CD1c-positive myeloid dendritic cell (primary cell): ENCODE measurements around the gene BRD3OS.
"Not testable (repeated sequence)": the region's sequence is repeated elsewhere in the genome, so short reads cannot be mapped to it uniquely, and the experiment has no call there.

Experiments used
- DNase-seq: peaks from one replicate; pipeline ENCODE4 v3.0.0-alpha.2; 2016; ENCODE audit errors: extremely low spot score

Gene BRD3OS

DNA sequence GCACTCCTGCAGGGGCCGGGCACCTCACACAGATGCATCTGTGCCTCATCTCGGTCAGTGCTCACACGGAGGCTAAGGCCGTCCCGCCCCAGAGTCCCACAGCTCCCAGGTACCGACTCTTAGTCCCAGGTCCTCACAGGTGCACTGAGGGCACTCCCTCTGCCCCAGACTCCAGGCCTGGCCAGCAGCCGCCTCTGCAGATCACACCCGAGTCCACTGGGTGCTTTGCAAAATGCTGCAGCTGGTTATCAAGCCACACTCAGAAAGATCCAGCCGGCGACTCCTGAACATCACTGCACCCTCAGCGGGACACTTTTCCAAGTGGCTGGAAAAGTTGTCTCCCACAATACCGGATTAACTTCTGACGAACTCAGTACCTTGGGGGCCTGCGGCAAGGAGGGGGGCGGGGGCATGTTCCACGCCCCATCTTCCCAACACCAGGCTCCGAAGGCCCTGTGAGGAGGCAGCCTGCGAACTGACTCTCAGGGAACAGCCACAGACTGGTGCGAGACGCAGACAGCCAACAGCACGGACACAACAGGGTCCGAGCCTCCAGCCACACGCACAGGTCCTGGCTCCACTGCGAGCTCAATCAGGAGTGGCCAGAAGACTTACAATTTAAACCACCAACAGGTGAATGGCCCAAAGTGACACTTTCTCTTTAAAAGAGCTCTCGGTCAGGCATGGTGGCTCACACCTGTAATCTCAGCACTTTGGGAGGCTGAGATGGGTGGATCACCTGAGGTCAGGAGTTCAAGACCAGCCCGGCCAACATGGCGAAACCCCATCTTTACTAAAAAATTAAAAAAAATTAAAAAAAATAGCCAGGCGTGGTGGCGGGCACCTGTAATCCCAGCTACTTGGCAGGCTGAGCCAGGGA is 38.5 kb downstream of the BRD3OS start:
- DNase-seq: no peak

- DNase-seq: no peak
Measured at GRCh38 chr9:134064711-134065110, 39.4 kb downstream of the BRD3OS start.

GRCh38 chr9:134065612-134066419 is 40.5 kb downstream of the BRD3OS start:
- DNase-seq: peak; percentile 72

DNA sequence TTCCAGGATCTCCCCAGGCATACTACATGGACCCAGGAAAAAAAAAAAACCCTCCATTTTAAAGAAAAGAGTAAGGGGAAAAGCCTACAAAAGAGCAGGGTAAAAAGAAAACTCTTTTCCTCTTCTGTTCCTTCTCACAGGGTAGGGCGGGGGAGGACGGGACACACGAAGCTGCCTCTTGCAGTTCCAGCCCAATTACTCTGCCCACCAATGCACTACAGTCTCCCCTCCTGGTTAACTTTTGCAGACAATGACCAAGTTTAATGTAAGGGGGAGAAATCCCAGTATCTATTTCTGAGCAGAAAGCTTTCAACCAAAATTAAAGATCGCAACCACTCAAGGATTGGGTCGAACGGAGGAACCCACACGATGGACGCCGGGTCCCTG is 41.2 kb downstream of the BRD3OS start:
- peak; percentile 19 for DNase-seq

DNA sequence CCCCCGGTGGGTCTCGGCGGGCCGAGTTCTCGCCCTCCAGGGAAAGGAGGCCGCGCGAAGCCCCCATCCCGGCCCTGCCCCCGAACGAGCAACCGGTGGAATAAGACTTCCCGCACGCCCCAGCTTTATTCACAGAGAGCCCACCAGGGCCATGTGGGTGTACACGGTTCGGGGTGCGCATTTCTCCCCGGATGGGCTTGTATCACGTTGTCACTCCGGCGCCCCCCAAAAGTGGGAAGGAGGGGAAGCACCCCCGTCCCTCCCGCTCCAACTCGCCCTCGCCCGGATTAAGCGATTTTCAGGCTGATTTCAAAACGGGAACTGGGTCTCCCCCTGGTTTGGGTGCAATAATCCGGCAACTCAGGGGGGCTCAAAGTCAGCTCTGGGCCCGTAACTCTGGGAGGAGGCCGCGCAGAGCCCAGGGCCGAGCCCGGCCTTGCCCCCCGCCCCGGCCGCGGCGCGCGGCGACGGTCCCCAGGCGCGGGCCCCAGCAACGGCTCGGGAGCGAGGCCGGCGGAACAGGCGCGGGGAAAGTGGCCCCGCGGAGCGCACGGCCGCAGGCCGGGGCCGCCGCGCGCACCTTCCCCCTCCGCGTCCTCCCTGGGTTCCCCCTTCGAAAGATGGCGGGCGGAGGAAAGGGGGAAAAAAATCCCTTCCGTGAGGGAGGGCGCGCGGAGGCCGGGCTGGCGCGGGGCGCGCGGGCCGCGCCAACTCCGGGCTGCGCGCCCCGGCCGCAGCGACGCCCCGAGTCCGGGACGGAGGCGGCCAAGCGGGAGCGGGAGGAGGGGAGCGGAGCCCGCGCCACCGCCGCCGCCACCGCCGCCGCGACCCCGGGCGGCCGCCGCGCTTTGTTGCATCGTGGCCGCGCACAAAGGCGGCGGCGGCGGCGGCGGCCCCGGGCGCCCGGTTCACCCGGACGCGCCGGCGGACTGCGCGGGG is 41.9 kb downstream of the BRD3OS start:
- peak; percentile 26 for DNase-seq

- DNase-seq: peak; percentile 95
Measured at GRCh38 chr9:134067904-134068743, 42.8 kb downstream of the BRD3OS start, which contains the start of gene BRD3. Gene BRD3 (minus strand): TSS chr9:134068026. CDS start chr9:134053477, 14,549 bp downstream.

- no peak for DNase-seq
Measured at GRCh38 chr9:134068744-134069479, 43.6 kb downstream of the BRD3OS start.

DNA sequence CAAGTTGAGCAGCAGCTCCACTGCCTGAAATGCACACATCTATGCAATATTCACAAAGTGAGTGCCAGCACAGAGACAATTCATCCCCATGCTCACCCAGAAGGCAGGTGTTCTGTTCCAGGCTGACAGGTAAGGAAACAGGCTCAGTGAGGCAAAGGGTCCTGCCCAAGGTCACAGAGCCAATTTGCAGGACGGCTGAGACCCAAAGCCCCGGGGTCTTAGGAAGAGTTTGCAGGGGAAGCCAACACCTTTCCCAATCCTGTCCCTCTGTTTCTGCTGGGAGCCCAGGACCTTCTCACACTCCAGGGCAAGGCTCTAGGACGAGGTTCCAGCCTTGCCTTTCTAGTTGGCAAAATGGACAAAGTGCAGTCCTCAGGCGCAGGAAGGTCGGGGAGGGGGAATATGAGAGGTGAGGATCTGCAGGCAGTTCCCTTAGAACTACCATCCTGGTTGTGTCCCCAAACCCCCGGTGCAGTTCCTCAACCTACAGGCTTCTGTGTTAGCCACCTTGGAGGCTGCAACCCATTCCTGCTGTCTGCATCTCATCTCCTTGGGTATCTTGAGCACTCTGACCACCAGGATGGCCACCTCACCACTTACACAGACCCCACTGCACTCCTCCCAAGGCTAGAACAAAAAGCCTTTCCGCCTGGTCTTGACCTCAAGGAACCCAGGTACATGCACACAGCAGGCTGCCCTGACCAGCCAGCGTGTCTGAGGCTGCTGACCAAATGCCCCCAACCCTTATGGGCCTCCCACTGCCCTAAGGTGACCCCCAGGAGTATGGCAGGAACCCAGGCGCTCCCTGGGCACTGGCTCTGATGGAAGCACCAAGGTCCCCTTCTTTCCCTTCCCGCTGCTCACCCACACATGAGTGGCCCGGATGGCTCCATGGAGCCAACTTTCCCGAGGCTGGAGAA is 44.5 kb downstream of the BRD3OS start:
- no peak for DNase-seq

GRCh38 chr9:134071149-134071548 is 45.9 kb downstream of the BRD3OS start:
- no peak for DNase-seq

GRCh38 chr9:134072683-134073082 is 47.4 kb downstream of the BRD3OS start:
- not testable (repeated sequence) for DNase-seq

DNA sequence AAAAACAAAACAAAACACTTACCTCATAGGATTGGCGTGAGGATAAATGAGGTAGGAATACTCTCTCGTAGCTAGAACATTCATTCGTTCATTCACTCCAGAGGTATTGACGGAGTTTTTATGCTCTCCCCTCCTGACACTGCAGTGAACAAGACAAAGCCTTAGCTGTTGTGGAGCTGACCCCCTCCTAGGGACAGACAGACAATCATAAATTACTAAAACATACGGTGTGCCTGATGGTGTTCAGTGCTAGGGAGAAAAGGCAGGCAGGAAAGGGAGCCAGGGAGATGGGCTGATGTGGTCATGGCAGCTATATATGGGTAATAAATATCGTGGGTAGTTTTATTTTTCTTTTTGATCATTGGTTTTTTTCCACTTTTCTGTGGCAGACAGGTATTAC is 48.2 kb downstream of the BRD3OS start:
- DNase-seq: no peak

- DNase-seq: not testable (repeated sequence)
Measured at GRCh38 chr9:134075689-134076088, 50.4 kb downstream of the BRD3OS start.

GRCh38 chr9:134076644-134077043 is 51.4 kb downstream of the BRD3OS start:
- DNase-seq: no peak
